Muscle of leg (tissue), 11 donors: ENCODE data around the gene HSP90AA1. TPM values are rescaled to one million over a fixed set of nuclear protein-coding genes. Genes with fewer than 3 reads are reported as not detected.
"Not testable (repeated sequence)": the region's sequence is repeated elsewhere in the genome, so short reads cannot be mapped to it uniquely, and the experiment has no call there.

Experiments
- DNase-seq: peaks from one replicate; pipeline ENCODE4 v3.0.0; 2013
- H3K27ac ChIP-seq: one replicate; pipeline ENCODE4 v1.5.1; 2013; ENCODE audit warnings: mild to moderate bottlenecking, low read length, control low read depth
- H3K27me3 ChIP-seq: one replicate; pipeline ENCODE4 v1.6.1; 2013; ENCODE audit warnings: low read length; ENCODE audit not compliant: control insufficient read depth, insufficient read depth
- H3K36me3 ChIP-seq: one replicate; pipeline ENCODE4 v1.6.1; 2013; ENCODE audit warnings: low read length; ENCODE audit not compliant: control insufficient read depth, insufficient read depth
- H3K4me1 ChIP-seq: one replicate; pipeline ENCODE4 v1.6.1; 2013; ENCODE audit warnings: low read length; ENCODE audit not compliant: control insufficient read depth, insufficient read depth
- H3K4me3 ChIP-seq: one replicate; pipeline ENCODE4 v1.5.1; 2013; ENCODE audit warnings: low read length, control low read depth
- H3K9me3 ChIP-seq: replicated peaks from 2 replicates; pipeline ENCODE4 v1.6.1; 2013; ENCODE audit warnings: low read depth, low read length; ENCODE audit not compliant: control insufficient read depth
- WGBS: methylation state at CpG from one replicate; pipeline ENCODE4 v1.1.5; 2013; ENCODE audit warnings: missing lambda C conversion rate; ENCODE audit not compliant: insufficient coverage; 5-methylcytosine and 5-hydroxymethylcytosine counted together
- polyA plus RNA-seq, 8 donors: library from polyadenylated mRNA; unstranded; fragments of 120-200 nt; gene quantifications; one replicate each; pipeline versions ENCODE4 v1.2.1 to v1.2.3, GENCODE V29; 2013; ENCODE audit warnings: inconsistent platforms in 1 of 8, low replicate concordance in 1 of 8; ENCODE audit not compliant: insufficient read length in 8 of 8, insufficient read depth in 1 of 8
- total RNA-seq: library from RNA; stranded (reverse); fragments of 120-200 nt; gene quantifications from one replicate; pipeline ENCODE4 v1.2.4, GENCODE V29; 2013

Gene HSP90AA1
- total and polyA plus RNA-seq, 9 donors: 115 to 422 (median 312) TPM

GRCh38 chr14:102085948-102086708, 716 bp downstream of the HSP90AA1 start:
- under 1% methylated on average over 43 of the region's 49 CpGs for WGBS
- Histone ChIP-seq H3K9me3 (no peaks in the 10 kb centered on the region), H3K27me3 (no peaks in the 10 kb centered on the region), H3K4me3 (peak overlapping the region; percentile 71), H3K4me1 (peaks cover 21% of the 10 kb centered on the region), H3K36me3 (peaks cover 42% of the 10 kb centered on the region), H3K27ac (peak overlapping the region; percentile 94)
- peak; percentile 80 for DNase-seq

DNA sequence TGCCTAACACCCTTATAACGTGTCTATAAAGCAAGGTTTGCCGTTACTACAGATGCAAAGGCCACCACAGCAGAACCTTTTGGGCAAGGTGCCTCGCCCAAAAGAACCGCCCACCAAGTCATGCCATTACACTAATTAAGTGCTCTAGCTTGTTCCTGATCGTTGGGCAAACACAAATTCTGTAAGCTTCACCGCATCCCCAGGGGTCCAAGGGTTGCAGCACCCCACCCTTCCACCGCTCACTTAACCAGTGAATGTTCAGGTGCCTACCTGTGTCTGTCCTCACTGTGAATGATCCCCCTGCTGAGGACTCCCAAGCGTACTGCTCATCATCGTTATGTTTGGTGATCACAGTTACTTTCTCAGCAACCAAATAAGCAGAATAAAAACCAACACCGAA, 1.4 kb downstream of the HSP90AA1 start:
- Histone ChIP-seq H3K9me3 (no peaks in the 10 kb centered on the region), H3K27me3 (no peaks in the 10 kb centered on the region), H3K4me1 (peaks cover 21% of the 10 kb centered on the region), H3K4me3 (peak overlapping the region; percentile 71), H3K27ac (peak overlapping the region; percentile 3), H3K36me3 (peaks cover 49% of the 10 kb centered on the region)
- no peak for DNase-seq
- WGBS: 40% methylated on average over 10 of the region's 10 CpGs

GRCh38 chr14:102084931-102085330, 1.9 kb downstream of the HSP90AA1 start:
- DNase-seq: no peak
- Histone ChIP-seq H3K27ac (no peak overlapping the region), H3K4me3 (no peak overlapping the region), H3K9me3 (no peaks in the 10 kb centered on the region), H3K27me3 (no peaks in the 10 kb centered on the region), H3K36me3 (peaks cover 53% of the 10 kb centered on the region), H3K4me1 (peaks cover 21% of the 10 kb centered on the region)
- WGBS: 87% methylated on average over 5 of the region's 6 CpGs

DNA sequence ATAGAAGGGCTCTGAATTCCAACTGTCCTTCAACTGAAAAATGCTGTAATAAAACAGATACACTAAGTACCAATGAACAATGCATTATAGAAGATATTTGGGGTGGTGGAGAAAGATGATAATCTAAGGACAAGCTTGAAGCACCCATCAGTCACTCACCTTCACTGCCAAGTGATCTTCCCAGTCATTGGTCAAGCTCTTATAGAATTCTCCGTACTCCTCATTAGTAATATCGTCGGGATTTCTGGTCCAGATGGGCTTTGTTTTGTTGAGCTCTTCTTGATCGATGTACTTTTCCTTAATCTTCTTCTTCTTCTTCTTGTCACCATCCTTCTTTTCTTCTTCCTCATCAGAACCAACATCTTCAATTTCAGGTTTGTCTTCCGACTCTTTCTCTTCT, 2.3 kb downstream of the HSP90AA1 start:
- H3K27ac ChIP-seq, H3K4me3 ChIP-seq, H3K27me3 ChIP-seq, DNase-seq, H3K9me3 ChIP-seq: not testable (repeated sequence)
- WGBS: 87% methylated on average over 5 of the region's 5 CpGs
- peaks cover 21% of the 10 kb centered on the region for H3K4me1 ChIP-seq
- peaks cover 56% of the 10 kb centered on the region for H3K36me3 ChIP-seq

DNA sequence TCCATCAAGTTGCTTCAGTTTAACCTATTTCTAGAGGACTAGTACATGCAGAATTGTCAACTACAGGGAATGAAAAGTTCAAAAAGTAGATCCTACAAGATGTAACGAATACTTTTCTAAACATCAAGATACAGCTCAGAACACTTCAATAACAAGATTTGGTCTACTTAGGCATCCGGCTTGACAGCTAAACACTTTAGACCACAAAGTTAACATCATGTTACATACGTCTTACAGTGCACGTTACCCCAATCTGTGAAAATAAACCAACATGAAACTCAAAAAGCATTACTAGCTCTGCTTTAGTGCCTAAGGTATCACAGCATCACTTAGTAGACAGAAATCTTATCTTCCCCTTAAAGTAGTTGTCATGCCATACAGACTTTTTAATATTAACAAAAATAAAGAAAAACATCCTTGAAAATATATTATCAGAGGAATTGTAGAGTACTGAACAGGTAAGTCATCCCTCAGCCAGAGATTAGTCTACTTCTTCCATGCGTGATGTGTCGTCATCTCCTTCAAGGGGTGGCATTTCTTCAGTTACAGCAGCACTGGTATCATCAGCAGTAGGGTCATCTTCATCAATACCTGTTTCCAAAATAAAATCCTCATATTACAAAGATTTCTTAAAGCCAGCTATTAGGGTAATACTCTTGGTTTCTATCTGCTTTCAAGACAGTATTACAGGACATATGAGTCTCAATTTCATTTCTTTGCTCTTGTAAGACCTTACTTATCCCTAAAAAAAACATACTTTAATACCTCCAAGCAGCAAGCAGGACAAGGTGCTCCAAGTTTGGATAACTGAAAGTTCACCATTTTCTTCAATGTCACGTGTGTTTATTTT, 5.4 kb downstream of the HSP90AA1 start:
- Histone ChIP-seq H3K27me3 (no peaks in the 10 kb centered on the region), H3K27ac (no peak overlapping the region), H3K36me3 (peaks cover 70% of the 10 kb centered on the region), H3K9me3 (no peaks in the 10 kb centered on the region), H3K4me1 (peaks cover 9% of the 10 kb centered on the region), H3K4me3 (no peak overlapping the region)
- 91% methylated on average over 4 of the region's 7 CpGs for WGBS
- no peak for DNase-seq

DNA sequence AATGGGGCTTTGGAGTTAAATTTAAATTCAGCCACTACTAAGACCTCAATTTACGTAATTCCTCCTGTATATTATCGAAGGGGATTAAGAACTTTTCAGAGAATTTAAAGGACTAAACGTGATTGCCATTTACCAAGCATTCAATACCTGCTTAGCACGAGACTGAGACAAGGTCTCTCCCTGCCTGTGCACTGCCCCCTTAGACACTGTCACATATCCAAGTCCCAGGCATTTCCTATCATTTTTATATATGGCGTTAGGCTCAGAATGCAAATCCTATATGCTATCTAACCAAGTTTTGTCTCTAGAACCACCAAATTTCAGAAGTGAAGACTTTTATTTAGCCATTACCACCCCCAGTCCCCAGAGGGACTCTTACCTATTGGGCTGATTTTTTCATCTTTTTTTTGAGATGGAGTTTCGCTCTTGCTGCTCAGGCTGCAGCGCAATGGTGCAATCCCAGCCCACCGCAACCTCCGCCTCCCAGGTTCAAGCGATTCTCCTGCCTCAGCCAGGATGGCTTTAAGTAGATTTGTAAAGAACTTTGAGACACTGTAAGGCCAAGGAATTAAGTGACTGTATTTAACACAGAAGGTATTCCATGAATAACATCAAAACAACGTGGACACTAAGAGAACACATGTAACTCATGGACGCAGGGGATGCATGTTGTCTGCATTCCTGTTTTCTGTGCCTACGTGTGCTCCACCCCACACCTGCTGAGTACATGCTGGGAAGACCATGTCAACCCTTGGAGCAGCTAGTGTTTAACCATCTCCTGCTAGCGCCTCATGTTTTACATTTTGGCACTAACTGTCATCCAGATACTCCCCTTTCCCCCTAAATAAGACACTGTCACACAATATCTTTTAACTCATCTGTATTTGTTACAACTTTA, 6.4 kb downstream of the HSP90AA1 start:
- peaks cover 64% of the 10 kb centered on the region for H3K36me3 ChIP-seq
- no peak for DNase-seq
- 72% methylated on average over 8 of the region's 14 CpGs for WGBS
- H3K9me3 ChIP-seq: no peaks in the 10 kb centered on the region
- peaks cover 5% of the 10 kb centered on the region for H3K4me1 ChIP-seq
- H3K27ac ChIP-seq: no peak overlapping the region
- H3K4me3 ChIP-seq: no peak overlapping the region
- no peaks in the 10 kb centered on the region for H3K27me3 ChIP-seq

- Histone ChIP-seq H3K36me3 (peaks cover 58% of the 10 kb centered on the region), H3K27me3 (no peaks in the 10 kb centered on the region), H3K27ac (no peak overlapping the region), H3K4me1 (no peaks in the 10 kb centered on the region), H3K4me3 (no peak overlapping the region), H3K9me3 (no peaks in the 10 kb centered on the region)
- DNase-seq: no peak
Measured at GRCh38 chr14:102079700-102079979, 7.2 kb downstream of the HSP90AA1 start.

DNA sequence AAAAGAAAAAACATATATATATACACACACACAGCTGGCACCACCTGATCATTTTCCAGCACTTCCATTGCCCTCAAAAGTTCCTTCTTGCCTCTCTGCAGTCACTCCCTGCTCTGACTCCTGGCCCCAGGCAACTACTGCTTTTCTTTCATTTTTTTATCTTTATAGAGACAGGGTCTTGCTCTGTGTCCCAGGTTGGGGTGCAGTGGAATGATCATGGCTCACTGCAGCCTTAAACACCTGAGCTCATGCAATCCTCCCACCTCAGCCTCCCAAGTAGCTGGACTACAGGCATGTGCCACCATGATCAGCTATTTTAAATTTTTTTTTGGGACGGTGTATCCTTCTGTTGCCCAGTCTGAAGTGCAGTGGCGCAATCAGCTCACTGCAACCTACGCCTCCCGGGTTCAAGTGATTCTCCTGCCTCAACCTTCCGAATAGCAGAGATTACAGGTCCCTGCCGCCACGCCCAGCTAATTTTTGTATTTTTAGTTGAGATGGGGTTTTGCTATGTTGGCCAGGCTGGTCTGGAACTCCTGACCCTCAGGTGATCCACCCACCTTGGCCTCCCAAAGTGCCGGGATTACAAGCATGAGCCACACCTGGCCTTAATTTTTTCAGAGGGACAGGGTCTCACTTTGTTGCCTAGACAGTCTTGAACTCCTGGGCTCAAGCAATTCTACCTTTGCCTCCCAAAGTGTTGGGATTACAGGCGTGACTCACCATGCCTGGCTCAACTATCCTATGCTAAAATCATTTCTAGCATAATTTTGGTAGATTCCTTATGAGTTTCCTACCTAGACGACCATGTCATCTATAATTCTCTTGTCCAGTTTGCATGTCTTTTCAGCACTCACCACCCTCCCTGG, 7.8 kb downstream of the HSP90AA1 start:
- no peak for DNase-seq
- Histone ChIP-seq H3K9me3 (no peaks in the 10 kb centered on the region), H3K27ac (no peak overlapping the region), H3K4me3 (no peak overlapping the region), H3K36me3 (peaks cover 52% of the 10 kb centered on the region), H3K27me3 (no peaks in the 10 kb centered on the region), H3K4me1 (no peaks in the 10 kb centered on the region)
- 90% methylated on average over 6 of the region's 10 CpGs for WGBS

GRCh38 chr14:102078361-102078791, 8.5 kb downstream of the HSP90AA1 start:
- WGBS: 91% methylated on average over 8 of the region's 11 CpGs
- H3K27me3 ChIP-seq, H3K4me1 ChIP-seq, H3K4me3 ChIP-seq, DNase-seq, H3K9me3 ChIP-seq, H3K27ac ChIP-seq: not testable (repeated sequence)
- peaks cover 46% of the 10 kb centered on the region for H3K36me3 ChIP-seq
